Stimulated activated CD4-positive, alpha-beta T cell treated with anti-CD3 and anti-CD28 coated beads, Interleukin-2, amount 100 ng/mL, for 24 hours (primary cell): Measurements from ENCODE around the gene CCDC24.

Experiments
- DNase-seq, 2 donors: peaks; one replicate each; pipeline ENCODE4 v3.0.0-alpha.2; 2020

The CCDC24 gene

GRCh38 chr1:44027320-44027719 lies 35.9 kb downstream of the CCDC24 start:
- no peak for DNase-seq

- no peak for DNase-seq
Measured at GRCh38 chr1:44029260-44029910, 38.0 kb downstream of the CCDC24 start.

GRCh38 chr1:44029911-44030604 lies 38.7 kb downstream of the CCDC24 start:
- peak; percentile 90 to 91 for DNase-seq

GRCh38 chr1:44030605-44031251 lies 39.3 kb downstream of the CCDC24 start:
- peak; percentile 50 to 59 for DNase-seq

- peak; percentile 65 to 66 for DNase-seq
Measured at GRCh38 chr1:44031252-44032169, 40.1 kb downstream of the CCDC24 start, which contains the start of gene SLC6A9. TSS of gene SLC6A9 (minus strand) at chr1:44031462. CDS start at chr1:44024277, 7,185 bp downstream.

- no peak for DNase-seq
Measured at GRCh38 chr1:44032170-44032790, 40.9 kb downstream of the CCDC24 start.

- DNase-seq, result no peak
Measured at GRCh38 chr1:44033041-44033575, 41.7 kb downstream of the CCDC24 start.

- no peak for DNase-seq
Measured at GRCh38 chr1:44033756-44034155, 42.4 kb downstream of the CCDC24 start.

GRCh38 chr1:44034423-44034822 lies 43.0 kb downstream of the CCDC24 start:
- DNase-seq, result no peak

GRCh38 chr1:44034976-44035716 lies 43.7 kb downstream of the CCDC24 start:
- DNase-seq, result no peak

- DNase-seq, result no peak
Measured at GRCh38 chr1:44035726-44036408, 44.5 kb downstream of the CCDC24 start.

GRCh38 chr1:44036409-44037139 lies 45.2 kb downstream of the CCDC24 start:
- peak; percentile 71 to 74 for DNase-seq

- no peak for DNase-seq
Measured at GRCh38 chr1:44037154-44037553, 45.8 kb downstream of the CCDC24 start.

GRCh38 chr1:44038876-44039657 lies 47.7 kb downstream of the CCDC24 start:
- DNase-seq, result no peak

- DNase-seq, result no peak
Measured at GRCh38 chr1:44040418-44040817, 49.0 kb downstream of the CCDC24 start.

GRCh38 chr1:44040846-44041245 lies 49.4 kb downstream of the CCDC24 start:
- DNase-seq, result no peak

- no peak for DNase-seq
Measured at GRCh38 chr1:44043176-44044070, 52.0 kb downstream of the CCDC24 start.
